ENCODE measurements around the gene ITGAX.
A peak's percentile ranks its signal among the peaks of the same experiment; 100 is the strongest.

ITGAX gene

DNA sequence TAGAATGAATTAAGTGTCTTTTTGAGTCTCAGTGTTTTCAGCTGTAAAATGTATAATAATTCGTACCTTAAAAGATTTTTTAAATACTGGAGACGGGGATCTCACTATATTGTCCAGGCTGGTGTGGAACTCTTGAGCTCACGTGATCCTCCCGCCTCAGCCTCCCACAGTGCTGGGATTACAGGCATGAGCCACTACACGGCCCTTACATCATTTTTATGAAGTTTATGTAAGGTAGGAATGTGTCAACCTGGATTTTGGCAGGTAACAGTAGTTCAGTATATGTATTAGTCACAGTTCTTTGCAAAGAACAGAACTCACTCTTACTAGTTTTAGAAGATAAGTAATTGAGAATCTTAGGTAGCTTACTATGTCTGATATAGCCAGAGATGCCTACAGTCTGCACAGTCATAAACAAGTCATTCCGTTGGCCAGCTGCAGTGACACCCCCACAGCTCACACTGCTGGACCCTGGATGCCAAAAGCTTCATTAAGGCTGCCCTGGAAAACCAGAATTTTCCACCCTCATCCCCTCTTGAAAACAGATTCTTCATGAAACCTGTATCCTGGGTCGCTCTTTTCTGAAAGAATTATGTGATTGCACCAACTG, 73.8 kb downstream of the ITGAX start:
- Histone ChIP-seq H2AFZ (ENCODE audit: insufficient read depth, low read length, poor library complexity) (no peak overlapping the region), H2BK12ac (ENCODE audit: low read length) (no peak overlapping the region), H3K9ac (ENCODE audit: low read length) (no peak overlapping the region), H3K4me3 (ENCODE audit: low read depth, low read length) (no peak overlapping the region), H3K23ac (ENCODE audit: low read length) (no peak overlapping the region), H3K79me1 (ENCODE audit: low read length) (no peaks in the 10 kb centered on the region), H3K4me1 (ENCODE audit: control insufficient read depth in 1 of 2, insufficient read depth in 2 of 2, low read length in 2 of 2) (no peaks in the 10 kb centered on the region), H3K14ac (ENCODE audit: low read length) (no peak overlapping the region), H2BK120ac (ENCODE audit: insufficient read depth, low read length, poor library complexity) (no peak overlapping the region), H4K12ac (ENCODE audit: low read depth, low read length) (no peak overlapping the region), H3K18ac (ENCODE audit: low read length) (no peak overlapping the region), H3K36me3 (ENCODE audit: control insufficient read depth in 1 of 2, insufficient read depth in 2 of 2, low read length in 2 of 2) (no peaks in the 10 kb centered on the region), H3K4ac (ENCODE audit: low read depth, low read length) (no peak overlapping the region), H2AK5ac (ENCODE audit: low read length) (no peak overlapping the region), H3K79me2 (ENCODE audit: control insufficient read depth, insufficient read depth, low read length, poor library complexity) (no peaks in the 10 kb centered on the region), H3K27ac (ENCODE audit: low read depth, low read length) (no peak overlapping the region), H4K8ac (ENCODE audit: low read depth, low read length) (no peak overlapping the region), H3K4me2 (ENCODE audit: low read length) (no peak overlapping the region), H3K27me3 (ENCODE audit: insufficient read depth, low read length) (no peaks in the 10 kb centered on the region), H4K91ac (ENCODE audit: low read depth, low read length) (no peak overlapping the region), H3K9me3 (ENCODE audit: insufficient read depth, low read depth, low read length) (peaks cover 4% of the 10 kb centered on the region), H2BK5ac (ENCODE audit: low read depth, low read length, poor library complexity) (no peak overlapping the region)
- DNase-seq: peak in 1 of 2 donors; percentile 37
- no CpG with 5 or more reads among the region's 7 CpGs for WGBS (ENCODE audit: extremely low coverage, insufficient coverage, insufficient read length)

DNA sequence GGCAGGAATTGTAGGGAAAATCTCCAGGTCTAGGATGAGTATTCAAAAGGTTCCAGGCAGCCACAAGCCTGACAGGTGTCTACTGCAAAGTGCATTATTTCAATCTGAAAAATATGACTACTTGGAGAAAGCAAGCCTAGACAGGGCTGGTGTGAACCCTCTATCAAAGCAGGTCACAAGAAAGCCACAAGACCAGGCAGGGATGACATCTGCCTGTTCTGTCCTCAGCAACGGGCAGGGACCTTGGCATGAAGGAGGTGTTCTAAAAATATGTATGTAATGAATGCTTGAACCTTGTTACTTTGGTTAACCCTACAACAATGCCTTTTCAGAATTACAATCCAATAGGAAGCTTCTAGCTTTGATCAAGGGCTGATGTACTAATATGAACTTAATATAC, 74.3 kb downstream of the ITGAX start:
- H4K8ac ChIP-seq (ENCODE audit: low read depth, low read length): no peak overlapping the region
- H3K4ac ChIP-seq (ENCODE audit: low read depth, low read length): no peak overlapping the region
- no peak for DNase-seq
- no peak overlapping the region for H3K27ac ChIP-seq (ENCODE audit: low read depth, low read length)
- H3K27me3 ChIP-seq (ENCODE audit: insufficient read depth, low read length): no peaks in the 10 kb centered on the region
- H3K4me1 ChIP-seq (ENCODE audit: control insufficient read depth in 1 of 2, insufficient read depth in 2 of 2, low read length in 2 of 2): no peaks in the 10 kb centered on the region
- H2BK120ac ChIP-seq (ENCODE audit: insufficient read depth, low read length, poor library complexity): no peak overlapping the region
- H2AFZ ChIP-seq (ENCODE audit: insufficient read depth, low read length, poor library complexity): no peak overlapping the region
- H3K18ac ChIP-seq (ENCODE audit: low read length): no peak overlapping the region
- no peak overlapping the region for H3K4me3 ChIP-seq (ENCODE audit: low read depth, low read length)
- no peak overlapping the region for H3K23ac ChIP-seq (ENCODE audit: low read length)
- no peaks in the 10 kb centered on the region for H3K79me1 ChIP-seq (ENCODE audit: low read length)
- WGBS (ENCODE audit: extremely low coverage, insufficient coverage, insufficient read length): no CpG with 5 or more reads among the region's 1 CpG
- H3K36me3 ChIP-seq (ENCODE audit: control insufficient read depth in 1 of 2, insufficient read depth in 2 of 2, low read length in 2 of 2): no peaks in the 10 kb centered on the region
- no peak overlapping the region for H3K14ac ChIP-seq (ENCODE audit: low read length)
- H4K12ac ChIP-seq (ENCODE audit: low read depth, low read length): no peak overlapping the region
- H2BK12ac ChIP-seq (ENCODE audit: low read length): no peak overlapping the region
- H4K91ac ChIP-seq (ENCODE audit: low read depth, low read length): no peak overlapping the region
- H2BK5ac ChIP-seq (ENCODE audit: low read depth, low read length, poor library complexity): no peak overlapping the region
- H3K9ac ChIP-seq (ENCODE audit: low read length): no peak overlapping the region
- H3K9me3 ChIP-seq (ENCODE audit: insufficient read depth, low read depth, low read length): peaks cover 4% of the 10 kb centered on the region
- H2AK5ac ChIP-seq (ENCODE audit: low read length): no peak overlapping the region
- no peak overlapping the region for H3K4me2 ChIP-seq (ENCODE audit: low read length)
- H3K79me2 ChIP-seq (ENCODE audit: control insufficient read depth, insufficient read depth, low read length, poor library complexity): no peaks in the 10 kb centered on the region

DNA sequence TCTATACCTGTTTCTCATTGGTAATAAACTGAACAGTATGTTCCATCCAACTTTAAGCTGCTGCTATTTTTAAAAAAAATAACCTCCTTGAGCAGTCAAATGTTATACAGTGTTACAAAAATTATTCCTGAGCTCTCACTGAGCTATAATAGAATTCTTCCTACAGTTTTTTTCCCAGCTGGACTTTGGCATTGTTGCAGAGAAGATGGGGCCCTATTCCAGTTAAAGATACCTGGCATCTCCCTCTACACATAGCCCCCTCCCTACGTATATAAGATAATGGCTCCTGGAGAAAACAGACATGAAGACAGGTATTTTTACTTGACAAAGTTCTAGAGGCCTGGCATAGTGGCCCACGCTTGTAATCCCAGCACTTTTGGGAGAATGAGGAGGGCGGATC, 74.8 kb downstream of the ITGAX start:
- Histone ChIP-seq H2BK12ac (ENCODE audit: low read length) (no peak overlapping the region), H3K9ac (ENCODE audit: low read length) (no peak overlapping the region), H3K18ac (ENCODE audit: low read length) (no peak overlapping the region), H3K79me1 (ENCODE audit: low read length) (no peaks in the 10 kb centered on the region), H3K27ac (ENCODE audit: low read depth, low read length) (no peak overlapping the region), H4K12ac (ENCODE audit: low read depth, low read length) (no peak overlapping the region), H3K27me3 (ENCODE audit: insufficient read depth, low read length) (no peaks in the 10 kb centered on the region), H3K4me2 (ENCODE audit: low read length) (no peak overlapping the region), H3K4ac (ENCODE audit: low read depth, low read length) (no peak overlapping the region), H3K23ac (ENCODE audit: low read length) (no peak overlapping the region), H2BK120ac (ENCODE audit: insufficient read depth, low read length, poor library complexity) (no peak overlapping the region), H3K9me3 (ENCODE audit: insufficient read depth, low read depth, low read length) (peaks cover 4% of the 10 kb centered on the region), H3K79me2 (ENCODE audit: control insufficient read depth, insufficient read depth, low read length, poor library complexity) (no peaks in the 10 kb centered on the region), H3K36me3 (ENCODE audit: control insufficient read depth in 1 of 2, insufficient read depth in 2 of 2, low read length in 2 of 2) (no peaks in the 10 kb centered on the region), H4K91ac (ENCODE audit: low read depth, low read length) (no peak overlapping the region), H2AK5ac (ENCODE audit: low read length) (no peak overlapping the region), H2BK5ac (ENCODE audit: low read depth, low read length, poor library complexity) (no peak overlapping the region), H3K4me1 (ENCODE audit: control insufficient read depth in 1 of 2, insufficient read depth in 2 of 2, low read length in 2 of 2) (no peaks in the 10 kb centered on the region), H2AFZ (ENCODE audit: insufficient read depth, low read length, poor library complexity) (no peak overlapping the region), H4K8ac (ENCODE audit: low read depth, low read length) (no peak overlapping the region), H3K4me3 (ENCODE audit: low read depth, low read length) (no peak overlapping the region), H3K14ac (ENCODE audit: low read length) (no peak overlapping the region)
- whole genome bisulfite sequencing (ENCODE audit: extremely low coverage, insufficient coverage, insufficient read length): no CpG with 5 or more reads among the region's 3 CpGs
- no peak for DNase-seq

DNA sequence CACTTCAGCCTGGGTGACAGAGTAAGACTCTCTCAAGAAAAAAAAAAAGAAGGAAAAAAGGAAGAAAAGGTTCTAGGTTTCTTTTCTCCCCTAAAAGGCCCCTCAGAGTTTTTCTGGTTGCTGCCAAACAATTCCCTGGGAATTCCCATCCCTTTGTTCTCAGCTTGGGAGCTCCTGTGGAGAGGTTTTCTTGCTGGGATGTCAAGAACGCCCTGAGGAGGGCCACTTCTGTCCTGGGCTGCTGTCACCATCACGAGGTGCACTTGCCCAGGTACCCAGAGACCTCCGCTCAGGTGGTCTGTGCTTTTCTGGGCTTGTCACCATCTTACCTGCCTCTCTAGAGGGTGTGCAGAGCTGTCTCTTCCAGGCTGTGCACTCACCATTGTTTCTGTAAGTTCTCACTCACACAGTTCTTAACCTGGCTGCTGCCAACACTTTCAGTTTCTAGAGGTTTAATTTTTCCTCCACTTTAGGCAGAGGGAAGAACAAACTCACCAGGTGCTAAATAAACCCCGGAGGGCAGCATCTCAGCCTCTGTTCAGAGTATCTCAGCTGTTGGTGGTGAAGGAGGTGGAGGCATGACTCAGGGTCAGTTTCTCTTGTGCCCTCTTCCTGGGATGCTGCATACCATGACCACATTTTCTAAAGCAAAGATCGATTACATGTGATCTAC, 75.5 kb downstream of the ITGAX start:
- Histone ChIP-seq H4K8ac (ENCODE audit: low read depth, low read length) (no peak overlapping the region), H3K36me3 (ENCODE audit: control insufficient read depth in 1 of 2, insufficient read depth in 2 of 2, low read length in 2 of 2) (no peaks in the 10 kb centered on the region), H2AFZ (ENCODE audit: insufficient read depth, low read length, poor library complexity) (no peak overlapping the region), H3K4me1 (ENCODE audit: control insufficient read depth in 1 of 2, insufficient read depth in 2 of 2, low read length in 2 of 2) (no peaks in the 10 kb centered on the region), H4K12ac (ENCODE audit: low read depth, low read length) (no peak overlapping the region), H3K4ac (ENCODE audit: low read depth, low read length) (no peak overlapping the region), H2AK5ac (ENCODE audit: low read length) (no peak overlapping the region), H3K27ac (ENCODE audit: low read depth, low read length) (no peak overlapping the region), H4K91ac (ENCODE audit: low read depth, low read length) (no peak overlapping the region), H2BK12ac (ENCODE audit: low read length) (no peak overlapping the region), H3K9ac (ENCODE audit: low read length) (no peak overlapping the region), H3K23ac (ENCODE audit: low read length) (no peak overlapping the region), H3K9me3 (ENCODE audit: insufficient read depth, low read depth, low read length) (peaks cover 4% of the 10 kb centered on the region), H3K4me3 (ENCODE audit: low read depth, low read length) (no peak overlapping the region), H3K79me1 (ENCODE audit: low read length) (no peaks in the 10 kb centered on the region), H2BK120ac (ENCODE audit: insufficient read depth, low read length, poor library complexity) (no peak overlapping the region), H3K14ac (ENCODE audit: low read length) (no peak overlapping the region), H3K27me3 (ENCODE audit: insufficient read depth, low read length) (no peaks in the 10 kb centered on the region), H3K79me2 (ENCODE audit: control insufficient read depth, insufficient read depth, low read length, poor library complexity) (no peaks in the 10 kb centered on the region), H2BK5ac (ENCODE audit: low read depth, low read length, poor library complexity) (no peak overlapping the region), H3K18ac (ENCODE audit: low read length) (no peak overlapping the region), H3K4me2 (ENCODE audit: low read length) (no peak overlapping the region)
- no CpG with 5 or more reads among the region's 5 CpGs for WGBS (ENCODE audit: extremely low coverage, insufficient coverage, insufficient read length)
- DNase-seq: no peak

Data from trophoblast cell (in vitro differentiated cells and primary cell).